RCC 7860 (cell line): ENCODE data around the gene ZNHIT3.

ENCODE experiments used
- DNase-seq: peaks from one replicate; pipeline ENCODE4 v3.0.0-alpha.2; 2015; ENCODE audit warnings: low spot score
- FAIRE-seq: peaks from 2 replicates; lab custom pipeline; 2012; peaks lifted over from hg19 to GRCh38; lab: Jason Lieb, UNC

ZNHIT3 gene

DNA sequence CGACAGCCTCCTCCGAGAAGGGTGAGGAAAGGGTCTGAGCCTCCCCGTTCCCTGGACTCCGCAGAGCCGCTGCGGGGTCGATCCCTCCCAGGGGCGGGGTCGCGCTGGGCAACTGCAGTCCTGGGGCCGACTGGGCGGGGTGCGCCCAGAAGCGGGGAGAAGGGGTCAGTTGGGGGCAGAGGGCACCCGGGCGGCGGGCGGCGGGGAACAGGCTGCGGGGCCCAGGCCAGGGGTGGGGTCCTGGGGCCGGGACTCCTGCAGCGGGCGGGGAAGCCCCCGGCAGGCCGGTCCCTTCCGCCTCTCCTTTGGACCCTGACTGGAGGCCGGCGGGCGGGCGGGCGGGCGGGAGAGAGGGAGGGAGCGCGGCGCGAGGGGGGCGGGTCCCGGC is 58.6 kb downstream of the ZNHIT3 start:
- DNase-seq: no peak
- FAIRE-seq: no peak
